Stimulated activated naive CD8-positive, alpha-beta T cell treated with anti-CD3 and anti-CD28 coated beads, Interleukin-15, amount 100 ng/mL, for 72 hours (primary cell): ENCODE measurements around the gene PDE4D.
A peak's percentile ranks its signal among the peaks of the same experiment; 100 is the strongest.

ENCODE experiments used
- ATAC-seq: fragments of 150-1000 bp; cut with Tn5 transposase; 2 replicates; pipeline ENCODE4 v1.10.0; 2021; ENCODE audit warnings: mild to moderate bottlenecking, moderate library complexity
- DNase-seq, 2 donors: peaks; one replicate each; pipeline ENCODE4 v3.0.0; 2021 to 2022
- H3K27ac Mint-ChIP-seq, 2 donors: one replicate each; pipeline ENCODE4 v1.8.0; 2022; ENCODE audit warnings: mild to moderate bottlenecking in 2 of 2, mixed read lengths in 2 of 2, moderate library complexity in 2 of 2
- H3K27me3 Mint-ChIP-seq: one replicate; pipeline ENCODE4 v1.8.0; 2022; ENCODE audit warnings: mixed read lengths
- H3K4me1 Mint-ChIP-seq: one replicate; pipeline ENCODE4 v1.8.0; 2022; ENCODE audit warnings: mild to moderate bottlenecking, mixed read lengths
- H3K4me3 Mint-ChIP-seq, 2 donors: one replicate each; pipeline ENCODE4 v1.8.0; 2022; ENCODE audit warnings: mild to moderate bottlenecking in 2 of 2, mixed read lengths in 2 of 2, moderate library complexity in 1 of 2
- H3K9me3 Mint-ChIP-seq, 2 donors: one replicate each; pipeline ENCODE4 v1.8.0; 2022; ENCODE audit warnings: mixed read lengths in 2 of 2

Gene PDE4D

DNA sequence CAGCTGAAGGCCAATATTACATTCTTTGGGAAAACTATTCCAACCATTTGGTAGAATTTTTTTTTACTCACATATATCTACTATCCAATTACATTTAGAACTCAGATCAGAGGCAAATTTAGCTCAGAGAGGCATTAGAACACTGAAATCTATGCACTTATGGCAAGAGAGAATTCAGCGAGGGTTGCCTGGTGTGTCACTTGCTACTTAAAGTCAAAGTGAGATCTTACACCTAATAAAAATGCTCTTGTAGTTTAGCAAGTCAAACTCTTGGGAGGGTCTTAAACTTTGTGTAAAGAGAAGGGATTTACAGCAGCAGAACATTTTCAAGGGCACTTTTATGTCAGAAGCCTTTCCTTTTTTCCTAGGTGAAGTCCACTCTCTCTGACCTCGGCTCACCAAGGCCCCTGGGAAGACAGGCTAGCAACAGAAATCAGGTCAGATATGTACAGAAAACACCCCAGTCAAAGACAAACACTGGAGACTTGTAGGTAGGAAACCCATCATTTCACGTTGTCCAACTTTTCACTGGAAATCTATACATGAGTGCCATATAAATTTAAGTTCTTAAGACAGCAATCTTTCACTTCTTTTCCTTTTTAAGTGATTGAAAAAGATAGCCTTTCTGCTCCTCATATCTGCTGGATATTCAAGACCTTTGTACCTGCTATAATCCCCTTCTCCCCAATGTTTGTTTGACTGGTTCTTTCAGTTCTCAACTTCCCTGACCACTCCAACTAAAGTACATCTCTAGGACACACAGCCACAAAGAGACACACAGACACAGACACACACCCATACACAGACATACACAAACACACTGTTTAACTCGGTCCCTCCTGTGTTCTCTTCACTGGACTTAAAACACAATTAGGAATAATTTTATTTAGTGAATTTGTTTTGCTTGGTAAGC, 635.8 kb downstream of the PDE4D start:
- no peak for ATAC-seq
- peaks cover 9% of the 10 kb centered on the region for H3K27me3 Mint-ChIP-seq
- no peak for DNase-seq
- H3K9me3 Mint-ChIP-seq = no peaks in the 10 kb centered on the region
- H3K4me3 Mint-ChIP-seq = no peak overlapping the region
- no peak overlapping the region for H3K27ac Mint-ChIP-seq
- H3K4me1 Mint-ChIP-seq = no peaks in the 10 kb centered on the region

DNA sequence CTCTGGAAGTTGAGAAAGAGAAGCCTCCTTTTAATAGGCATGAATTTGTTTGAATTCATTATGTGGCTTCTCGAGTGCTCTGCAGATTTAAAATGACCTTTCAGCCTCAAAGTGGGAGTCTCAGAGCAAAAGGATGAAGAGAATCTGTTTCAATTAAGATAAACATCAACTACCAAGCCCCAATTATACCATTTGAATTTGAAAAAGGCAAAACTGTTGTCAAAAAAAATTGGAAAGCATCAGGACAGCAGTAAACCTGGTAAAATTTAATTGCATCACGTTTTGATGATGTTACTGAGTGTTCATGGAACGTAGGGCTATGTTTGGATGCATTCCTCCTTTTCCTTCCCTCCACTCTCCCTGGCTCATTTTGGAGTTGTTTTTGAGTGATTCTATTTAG, 637.2 kb downstream of the PDE4D start:
- no peaks in the 10 kb centered on the region for H3K4me1 Mint-ChIP-seq

GRCh38 chr5:59254055-59254687, 639.4 kb downstream of the PDE4D start:
- ATAC-seq (no peak), DNase-seq (no peak)
- no peak overlapping the region for H3K27ac Mint-ChIP-seq
- peaks cover 28% of the 10 kb centered on the region for H3K27me3 Mint-ChIP-seq
- H3K4me3 Mint-ChIP-seq = no peak overlapping the region
- H3K9me3 Mint-ChIP-seq = no peaks in the 10 kb centered on the region
- H3K4me1 Mint-ChIP-seq = no peaks in the 10 kb centered on the region

More for the DNA sequence above, 637.2 kb downstream of the PDE4D start:
- H3K9me3 Mint-ChIP-seq = no peaks in the 10 kb centered on the region
- ATAC-seq = no peak
- peaks cover 16% of the 10 kb centered on the region for H3K27me3 Mint-ChIP-seq
- no peak overlapping the region for H3K27ac Mint-ChIP-seq
- no peak overlapping the region for H3K4me3 Mint-ChIP-seq
- no peak for DNase-seq

DNA sequence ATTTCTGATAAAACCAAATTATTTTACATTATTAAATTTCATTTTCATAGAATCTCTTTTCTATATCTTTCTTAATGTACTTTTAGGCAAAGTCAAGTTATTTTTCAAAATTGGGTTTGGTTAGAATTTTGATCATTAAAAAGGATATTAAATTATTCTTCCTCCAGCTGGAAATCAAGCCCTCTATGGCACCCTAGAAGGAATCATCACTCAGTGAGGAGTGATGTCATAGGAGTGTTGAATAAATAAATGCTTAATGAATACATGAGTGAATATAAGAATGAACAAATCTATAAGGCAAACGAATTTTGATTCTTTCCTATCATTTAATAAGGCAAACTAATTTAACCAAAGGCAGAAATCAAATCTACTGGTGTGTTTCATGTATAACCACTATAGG, 639.9 kb downstream of the PDE4D start:
- Mint-ChIP-seq H3K27ac (no peak overlapping the region), H3K4me1 (no peaks in the 10 kb centered on the region), H3K4me3 (no peak overlapping the region), H3K27me3 (peaks cover 28% of the 10 kb centered on the region), H3K9me3 (no peaks in the 10 kb centered on the region)
- no peak for ATAC-seq
- no peak for DNase-seq

DNA sequence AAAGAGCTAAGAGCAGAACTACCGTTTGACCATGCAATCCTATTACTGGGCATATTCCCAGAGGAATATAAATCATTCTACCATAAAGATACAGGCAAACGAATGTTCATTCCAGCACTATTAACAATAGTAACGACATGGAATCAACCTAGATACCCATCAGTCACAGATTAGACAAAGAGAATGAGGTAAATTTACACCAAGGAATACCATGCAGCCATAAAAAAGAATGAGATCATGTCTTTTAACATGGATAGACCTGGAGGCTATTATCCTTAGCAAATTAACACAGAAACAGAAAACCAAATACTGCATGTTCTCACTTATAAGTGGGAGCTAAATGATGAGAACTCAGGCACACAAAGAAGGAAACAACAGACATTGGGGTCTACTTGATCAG, 641.9 kb downstream of the PDE4D start:
- no peak overlapping the region for H3K27ac Mint-ChIP-seq
- no peak for DNase-seq
- H3K27me3 Mint-ChIP-seq = peaks cover 19% of the 10 kb centered on the region
- H3K4me3 Mint-ChIP-seq = no peak overlapping the region
- no peaks in the 10 kb centered on the region for H3K9me3 Mint-ChIP-seq
- no peak for ATAC-seq
- H3K4me1 Mint-ChIP-seq = peaks cover 9% of the 10 kb centered on the region

- H3K4me3 Mint-ChIP-seq = no peak overlapping the region
- H3K27ac Mint-ChIP-seq = no peak overlapping the region
- H3K4me1 Mint-ChIP-seq = peaks cover 10% of the 10 kb centered on the region
- H3K27me3 Mint-ChIP-seq = peaks cover 19% of the 10 kb centered on the region
- no peaks in the 10 kb centered on the region for H3K9me3 Mint-ChIP-seq
- ATAC-seq = no peak
- no peak for DNase-seq
These were observed 643.8 kb downstream of the PDE4D start for GRCh38 chr5:59249726-59250125.

- DNase-seq (no peak), ATAC-seq (no peak)
- Mint-ChIP-seq H3K27ac (no peak overlapping the region), H3K4me3 (no peak overlapping the region), H3K4me1 (peaks cover 10% of the 10 kb centered on the region), H3K27me3 (peaks cover 19% of the 10 kb centered on the region), H3K9me3 (no peaks in the 10 kb centered on the region)
These were observed 644.4 kb downstream of the PDE4D start for GRCh38 chr5:59249160-59249559.

DNA sequence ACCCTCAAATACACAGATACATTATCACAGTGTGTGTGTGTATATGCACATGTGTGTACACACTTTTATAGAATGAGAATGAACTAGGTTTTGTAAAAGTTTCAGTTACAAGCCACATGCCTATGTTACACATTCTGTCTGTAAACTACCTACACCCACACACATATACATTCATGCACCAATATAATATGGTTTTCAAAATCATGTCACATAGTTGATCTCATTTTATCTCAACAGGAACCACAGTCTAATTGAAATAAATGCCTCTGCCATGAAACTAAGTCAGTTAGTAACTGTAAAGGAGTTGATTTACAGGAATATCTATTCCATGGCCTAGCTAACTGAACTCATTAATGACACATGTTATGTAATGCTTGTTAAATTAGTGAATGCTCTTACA, 646.6 kb downstream of the PDE4D start:
- Mint-ChIP-seq H3K27ac (no peak overlapping the region), H3K4me3 (no peak overlapping the region), H3K27me3 (peaks cover 26% of the 10 kb centered on the region), H3K4me1 (peaks cover 10% of the 10 kb centered on the region), H3K9me3 (no peaks in the 10 kb centered on the region)
- peak; percentile 57 for ATAC-seq
- DNase-seq = no peak

- ATAC-seq = no peak
- Mint-ChIP-seq H3K27ac (no peak overlapping the region), H3K27me3 (peaks cover 22% of the 10 kb centered on the region), H3K4me3 (no peak overlapping the region), H3K9me3 (no peaks in the 10 kb centered on the region), H3K4me1 (peaks cover 10% of the 10 kb centered on the region)
- no peak for DNase-seq
These were observed 647.2 kb downstream of the PDE4D start for GRCh38 chr5:59246145-59246869.

DNA sequence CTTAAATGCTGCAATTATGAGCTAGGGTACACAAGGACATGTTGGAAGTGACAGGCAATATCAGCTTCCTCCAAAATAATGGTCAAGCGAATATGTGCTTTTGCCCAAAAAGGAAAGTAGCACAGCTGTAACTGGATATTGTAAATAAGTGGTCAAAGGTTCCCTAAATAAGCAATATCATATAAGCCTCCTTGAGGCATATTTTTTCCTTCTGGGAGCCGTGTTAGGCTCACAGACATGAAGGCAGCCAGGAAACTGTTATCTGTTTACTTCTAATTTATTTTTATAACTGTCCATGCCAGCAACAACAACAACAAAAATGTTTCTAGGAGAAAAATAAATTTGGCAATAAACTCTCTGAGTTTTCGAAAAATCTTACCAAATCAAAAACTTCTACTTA, 648.3 kb downstream of the PDE4D start:
- no peak for ATAC-seq
- H3K4me1 Mint-ChIP-seq = peaks cover 10% of the 10 kb centered on the region
- H3K9me3 Mint-ChIP-seq = no peaks in the 10 kb centered on the region
- H3K27me3 Mint-ChIP-seq = peaks cover 22% of the 10 kb centered on the region
- H3K4me3 Mint-ChIP-seq = no peak overlapping the region
- DNase-seq = no peak
- H3K27ac Mint-ChIP-seq = no peak overlapping the region

- no peak overlapping the region for H3K27ac Mint-ChIP-seq
- DNase-seq = no peak
- H3K27me3 Mint-ChIP-seq = peaks cover 44% of the 10 kb centered on the region
- H3K4me3 Mint-ChIP-seq = no peak overlapping the region
- H3K9me3 Mint-ChIP-seq = no peaks in the 10 kb centered on the region
- peaks cover 23% of the 10 kb centered on the region for H3K4me1 Mint-ChIP-seq
- ATAC-seq = no peak
These were observed 652.0 kb downstream of the PDE4D start for GRCh38 chr5:59241552-59241951.

GRCh38 chr5:59241119-59241518, 652.4 kb downstream of the PDE4D start:
- no peaks in the 10 kb centered on the region for H3K9me3 Mint-ChIP-seq
- DNase-seq (no peak), ATAC-seq (no peak)
- no peak overlapping the region for H3K4me3 Mint-ChIP-seq
- H3K4me1 Mint-ChIP-seq = peaks cover 23% of the 10 kb centered on the region
- H3K27ac Mint-ChIP-seq = no peak overlapping the region
- H3K27me3 Mint-ChIP-seq = peaks cover 48% of the 10 kb centered on the region

DNA sequence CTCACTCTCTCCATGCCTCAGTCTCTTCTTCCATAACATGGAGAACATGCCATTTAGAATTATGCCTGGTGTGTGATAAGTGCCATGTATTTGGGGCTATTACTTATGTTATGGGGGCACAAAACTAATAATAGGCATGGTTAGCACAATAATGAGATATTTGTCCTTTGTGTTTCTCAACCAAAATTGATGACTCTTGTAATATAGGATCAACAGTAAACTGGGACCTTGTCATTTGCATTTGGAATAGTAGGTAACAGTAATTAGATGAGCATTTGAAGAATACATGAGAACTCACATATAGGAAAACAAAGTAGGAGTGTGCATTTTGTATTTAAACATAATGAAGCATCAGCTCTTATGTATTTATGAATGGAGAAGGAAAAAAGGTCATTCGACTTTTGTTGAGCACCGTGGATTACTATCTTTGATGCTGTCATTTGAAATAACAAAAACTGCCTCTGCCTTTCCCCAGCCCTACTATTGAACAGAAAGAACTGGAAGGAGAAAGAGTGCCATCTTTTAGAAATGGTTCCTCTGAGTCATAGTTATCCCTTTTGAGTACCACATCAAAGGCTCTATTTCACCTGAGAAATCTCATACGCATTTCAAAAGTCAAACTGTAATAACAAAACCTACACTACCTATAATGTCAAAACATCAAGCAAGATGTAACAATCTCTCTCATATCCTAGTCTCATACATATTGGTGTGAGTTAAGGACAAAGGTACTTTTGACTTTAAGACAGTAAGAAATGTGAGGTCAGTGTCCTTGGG, 655.2 kb downstream of the PDE4D start:
- no peaks in the 10 kb centered on the region for H3K9me3 Mint-ChIP-seq
- peaks cover 23% of the 10 kb centered on the region for H3K4me1 Mint-ChIP-seq
- H3K4me3 Mint-ChIP-seq = peak overlapping the region; percentile 27 to 35
- peaks cover 60% of the 10 kb centered on the region for H3K27me3 Mint-ChIP-seq
- DNase-seq = peak; percentile 10 to 12
- peak overlapping the region in 1 of 2 donors; percentile 57 for H3K27ac Mint-ChIP-seq
- ATAC-seq = peak; percentile 97

GRCh38 chr5:59236986-59237385, 656.5 kb downstream of the PDE4D start:
- no peak overlapping the region for H3K4me3 Mint-ChIP-seq
- peaks cover 23% of the 10 kb centered on the region for H3K4me1 Mint-ChIP-seq
- DNase-seq (no peak), ATAC-seq (no peak)
- H3K27ac Mint-ChIP-seq = no peak overlapping the region
- peaks cover 53% of the 10 kb centered on the region for H3K27me3 Mint-ChIP-seq
- H3K9me3 Mint-ChIP-seq = no peaks in the 10 kb centered on the region

GRCh38 chr5:59236448-59236847, 657.1 kb downstream of the PDE4D start:
- H3K4me1 Mint-ChIP-seq = peaks cover 23% of the 10 kb centered on the region
- peaks cover 58% of the 10 kb centered on the region for H3K27me3 Mint-ChIP-seq
- H3K9me3 Mint-ChIP-seq = no peaks in the 10 kb centered on the region
- H3K27ac Mint-ChIP-seq = no peak overlapping the region
- ATAC-seq (no peak), DNase-seq (no peak)
- no peak overlapping the region for H3K4me3 Mint-ChIP-seq
